K562 (cell line): Measurements from ENCODE around the gene AHI1. TPM values are rescaled to one million over a fixed set of nuclear protein-coding genes. Genes with fewer than 3 reads are reported as not detected.

ENCODE experiments used
- ATAC-seq: fragments of 200-7000 bp; cut with Tn5 transposase; 3 replicates; pipeline ENCODE4 v1.9.1; 2020; ENCODE audit warnings: moderate library complexity
- BruUV-seq: library from RNA; stranded (reverse); fragments of 400-500 nt; replicated peaks from 2 replicates; lab custom pipeline; 2021; lab: Mats Ljungman, UMichigan
- CTCF ChIA-PET: fragments of 300-600 bp; formaldehyde crosslinking; extraction: SDS; loops from one replicate; lab custom pipeline; 2021; ENCODE audit warnings: low intra/inter-chr PET ratio; lab: Yijun Ruan, JAX
- POLR2A ChIA-PET: fragments of 300-600, 350-650 bp; sonication (Branson Sonifier 250); formaldehyde crosslinking; extraction: SDS; loops from one replicate; lab custom pipeline; 2021; ENCODE audit warnings: antibody characterized with exemption, inconsistent platforms; lab: Yijun Ruan, JAX
- DNase-seq, 4 experiments: peaks; one replicate each; pipeline versions ENCODE4 v3.0.0 to v3.0.0-alpha.2; 2011 to 2018; ENCODE audit warnings: low spot score in 3 of 4, mixed read lengths in 3 of 4; ENCODE audit errors: extremely low read depth in 1 of 4
- FAIRE-seq: peaks from 2 replicates; lab custom pipeline; 2011; peaks lifted over from hg19 to GRCh38; lab: Jason Lieb, UNC
- H2AFZ ChIP-seq: 2 replicates; pipeline ENCODE4 v1.6.0; 2011; ENCODE audit warnings: low read depth, low read length, control low read depth, inconsistent platforms
- H3K27ac ChIP-seq: fragments of 200-600 bp; 3 replicates; pipeline ENCODE4 v1.8.0; 2011; ENCODE audit warnings: low read depth, mild to moderate bottlenecking, control low read depth, inconsistent platforms, low read length, moderate library complexity, mixed read lengths; ENCODE audit errors: extremely low read depth
- H3K27me3 ChIP-seq, 2 experiments: fragments of 300-600 bp in 1 of 2; 2 replicates in 1 of 2; 3 replicates in 1 of 2; pipeline versions ENCODE4 v1.6.0 to v1.8.0; 2011; ENCODE audit warnings: inconsistent platforms in 2 of 2, low read length in 2 of 2, mild to moderate bottlenecking in 1 of 2, mixed read lengths in 1 of 2, moderate library complexity in 1 of 2; ENCODE audit not compliant: control insufficient read depth in 2 of 2, insufficient read depth in 2 of 2
- H3K36me3 ChIP-seq: fragments of 300-600 bp; 3 replicates; pipeline ENCODE4 v1.8.0; 2011; ENCODE audit warnings: mild to moderate bottlenecking, low read length, inconsistent platforms; ENCODE audit not compliant: control insufficient read depth, insufficient read depth
- H3K4me1 ChIP-seq, 2 experiments: fragments of 200-600 bp in 1 of 2; replicated peaks in 1 of 2; 2 replicates in 1 of 2; 3 replicates in 1 of 2; pipeline versions ENCODE4 v1.5.1 to v1.8.0; 2011; ENCODE audit warnings: inconsistent platforms in 2 of 2, low read length in 2 of 2, mild to moderate bottlenecking in 1 of 2, mixed read lengths in 1 of 2, moderate library complexity in 1 of 2; ENCODE audit not compliant: control insufficient read depth in 2 of 2, insufficient read depth in 2 of 2
- H3K4me2 ChIP-seq: 2 replicates; pipeline ENCODE4 v1.6.1; 2011; ENCODE audit warnings: low read length, control low read depth, inconsistent platforms, mixed read lengths; ENCODE audit not compliant: insufficient read depth
- H3K4me3 ChIP-seq: fragments of 200-600 bp; sonication (generic), shearing (Covaris generic); 2 replicates; pipeline ENCODE4 v1.5.1; 2016; ENCODE audit warnings: control low read depth, inconsistent platforms
- H3K79me2 ChIP-seq: fragments of 200-600 bp; 3 replicates; pipeline ENCODE4 v1.8.0; 2011; ENCODE audit warnings: low read length, inconsistent platforms; ENCODE audit not compliant: control insufficient read depth, insufficient read depth
- H3K9ac ChIP-seq, 2 experiments: 2 replicates each; pipeline versions ENCODE4 v1.6.0 to v1.6.1; 2011; ENCODE audit warnings: low read depth in 2 of 2, low read length in 2 of 2, control low read depth in 1 of 2, inconsistent platforms in 1 of 2, mild to moderate bottlenecking in 1 of 2, mixed read lengths in 1 of 2; ENCODE audit not compliant: insufficient read depth in 1 of 2
- H3K9me1 ChIP-seq: one replicate; pipeline ENCODE4 v1.6.0; 2011; ENCODE audit warnings: inconsistent platforms, mild to moderate bottlenecking, low read length, moderate library complexity; ENCODE audit not compliant: control insufficient read depth, insufficient read depth
- H3K9me3 ChIP-seq: replicated peaks from 2 replicates; pipeline ENCODE4 v1.5.1; 2011; ENCODE audit warnings: low read depth, low read length, inconsistent platforms; ENCODE audit not compliant: control insufficient read depth, insufficient read depth
- H4K20me1 ChIP-seq: replicated peaks from 2 replicates; pipeline ENCODE4 v1.6.1; 2011; ENCODE audit warnings: low read length, inconsistent platforms, mixed read lengths; ENCODE audit not compliant: control insufficient read depth, insufficient read depth
- COPS2 ChIP-seq: fragments of 450-650 bp; conservative IDR thresholded peaks from 2 replicates; pipeline ENCODE4 v1.6.1; 2016; ENCODE audit warnings: mild to moderate bottlenecking, moderate library complexity
- MEF2A ChIP-seq: IDR thresholded peaks from 2 replicates; pipeline ENCODE4 v1.6.1; 2011; ENCODE audit warnings: low read depth, mild to moderate bottlenecking, low read length, moderate library complexity; ENCODE audit not compliant: control insufficient read depth
- NFATC3 ChIP-seq: fragments of 450-650 bp; IDR thresholded peaks from 2 replicates; pipeline ENCODE4 v1.6.1; 2017; ENCODE audit warnings: mild to moderate bottlenecking
- whole genome bisulfite sequencing: fragments of 100-300 bp; shearing (Covaris generic); methylation state at CpG from one replicate; pipeline ENCODE4 v1.1.6; 2016; ENCODE audit warnings: low coverage, mixed read lengths; ENCODE audit not compliant: insufficient coverage; ENCODE audit errors: missing lambda C conversion rate; 5-methylcytosine and 5-hydroxymethylcytosine counted together
- in situ Hi-C: fragments of 300-500 bp; cut with MboI; formaldehyde crosslinking; loops from 4 replicates; pipeline ENCODE4 v1.15.0; 2018; ENCODE audit warnings: inconsistent platforms, mixed read lengths
- intact Hi-C: fragments of 100-400 bp; cut with micrococcal nuclease; formaldehyde crosslinking; loops from 2 replicates; pipeline ENCODE4 v1.14.2; 2022
- polyA plus RNA-seq, 8 experiments: library from polyadenylated mRNA; depleted of rRNA in 4 of 8; stranded (reverse) in 5 of 8; unstranded in 3 of 8; fragments of >200 nt; fragmentation: Nextera tagmentation in 2 of 8; fragmentation: Illumina TruSeq in 1 of 8; extraction: Ambion mirVana in 2 of 8; extraction: Trizol in 1 of 8; gene quantifications; 2 replicates each; pipeline versions ENCODE4 v1.2.1 to v1.2.3, GENCODE V29; 2011 to 2014; ENCODE audit warnings: inconsistent platforms in 1 of 8, missing spikeins in 1 of 8
- total RNA-seq, 7 experiments: library from RNA; depleted of rRNA in 6 of 7; stranded (reverse); fragments of >200 nt in 6 of 7; fragmentation: Illumina TruSeq in 2 of 7; extraction: Trizol in 2 of 7; gene quantifications; 2 replicates each; pipeline versions ENCODE4 v1.2.1 to v1.2.3, GENCODE V29; 2011 to 2021; ENCODE audit warnings: low replicate concordance in 1 of 7
- TF ChIP-seq, protein P1 (sequence below): fragments of 450-650 bp; IDR thresholded peaks from 2 replicates; pipeline ENCODE4 v1.6.1; 2018; ENCODE audit not compliant: partially characterized antibody

Gene AHI1
- total and polyA plus RNA-seq, 9 of the 15 experiments (the other 6 are each of a cell fraction or from before 2014, with no cell fraction given): 24.7 to 54.9 (median 32.2) TPM

- in situ Hi-C loops: no loop called here
Observed at GRCh38 chr6:135465307-135465706, 32.2 kb downstream of the AHI1 start.

More at GRCh38 chr6:135465307-135465706, 32.2 kb downstream of the AHI1 start:
- BruUV-seq: no TSS peak
- ATAC-seq (no peak), FAIRE-seq (no peak), DNase-seq (no peak)
- 90% methylated on average over 1 of the region's 1 CpG for WGBS
- H3K27ac ChIP-seq: no peak overlapping the region
- POLR2A ChIA-PET: no interaction called here
- H3K79me2 ChIP-seq: no peaks in the 10 kb centered on the region
- H3K27me3 ChIP-seq: no peaks in the 10 kb centered on the region
- H3K36me3 ChIP-seq: peaks cover 54% of the 10 kb centered on the region
- no peaks in the 10 kb centered on the region for H3K9me3 ChIP-seq
- H2AFZ ChIP-seq: no peak overlapping the region
- no peak overlapping the region for H3K4me3 ChIP-seq
- H3K4me2 ChIP-seq: no peak overlapping the region
- intact Hi-C loops: no loop called here
- CTCF ChIA-PET: no interaction called here
- no peaks in the 10 kb centered on the region for H4K20me1 ChIP-seq
- H3K4me1 ChIP-seq: no peaks in the 10 kb centered on the region
- H3K9me1 ChIP-seq: no peaks in the 10 kb centered on the region
- TF ChIP-seq, protein P1, sequence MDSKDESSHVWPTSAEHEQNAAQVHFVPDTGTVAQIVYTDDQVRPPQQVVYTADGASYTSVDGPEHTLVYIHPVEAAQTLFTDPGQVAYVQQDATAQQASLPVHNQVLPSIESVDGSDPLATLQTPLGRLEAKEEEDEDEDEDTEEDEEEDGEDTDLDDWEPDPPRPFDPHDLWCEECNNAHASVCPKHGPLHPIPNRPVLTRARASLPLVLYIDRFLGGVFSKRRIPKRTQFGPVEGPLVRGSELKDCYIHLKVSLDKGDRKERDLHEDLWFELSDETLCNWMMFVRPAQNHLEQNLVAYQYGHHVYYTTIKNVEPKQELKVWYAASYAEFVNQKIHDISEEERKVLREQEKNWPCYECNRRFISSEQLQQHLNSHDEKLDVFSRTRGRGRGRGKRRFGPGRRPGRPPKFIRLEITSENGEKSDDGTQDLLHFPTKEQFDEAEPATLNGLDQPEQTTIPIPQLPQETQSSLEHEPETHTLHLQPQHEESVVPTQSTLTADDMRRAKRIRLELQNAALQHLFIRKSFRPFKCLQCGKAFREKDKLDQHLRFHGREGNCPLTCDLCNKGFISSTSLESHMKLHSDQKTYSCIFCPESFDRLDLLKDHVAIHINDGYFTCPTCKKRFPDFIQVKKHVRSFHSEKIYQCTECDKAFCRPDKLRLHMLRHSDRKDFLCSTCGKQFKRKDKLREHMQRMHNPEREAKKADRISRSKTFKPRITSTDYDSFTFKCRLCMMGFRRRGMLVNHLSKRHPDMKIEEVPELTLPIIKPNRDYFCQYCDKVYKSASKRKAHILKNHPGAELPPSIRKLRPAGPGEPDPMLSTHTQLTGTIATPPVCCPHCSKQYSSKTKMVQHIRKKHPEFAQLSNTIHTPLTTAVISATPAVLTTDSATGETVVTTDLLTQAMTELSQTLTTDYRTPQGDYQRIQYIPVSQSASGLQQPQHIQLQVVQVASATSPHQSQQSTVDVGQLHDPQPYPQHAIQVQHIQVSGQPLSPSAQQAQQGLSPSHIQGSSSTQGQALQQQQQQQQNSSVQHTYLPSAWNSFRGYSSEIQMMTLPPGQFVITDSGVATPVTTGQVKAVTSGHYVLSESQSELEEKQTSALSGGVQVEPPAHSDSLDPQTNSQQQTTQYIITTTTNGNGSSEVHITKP: no peak
- TF ChIP-seq COPS2: no peak
- no peak for TF ChIP-seq NFATC3
- no peak for TF ChIP-seq MEF2A
- H3K9ac ChIP-seq: no peak overlapping the region
